GM12874 (cell line): ENCODE data around the gene C1orf210.

Source experiments
- CTCF ChIP-seq: IDR thresholded peaks from 2 replicates; pipeline ENCODE4 v1.5.1; 2011; ENCODE audit warnings: low read depth, mild to moderate bottlenecking, control low read depth, low read length, moderate library complexity; ENCODE audit not compliant: insufficient read depth

Gene C1orf210

GRCh38 chr1:43324810-43325209 lies 39.4 kb upstream of the C1orf210 start:
- TF ChIP-seq CTCF, result no peak

GRCh38 chr1:43322506-43322905 lies 37.1 kb upstream of the C1orf210 start:
- no peak for TF ChIP-seq CTCF

GRCh38 chr1:43321331-43321891 lies 36.0 kb upstream of the C1orf210 start:
- TF ChIP-seq CTCF, result no peak

DNA sequence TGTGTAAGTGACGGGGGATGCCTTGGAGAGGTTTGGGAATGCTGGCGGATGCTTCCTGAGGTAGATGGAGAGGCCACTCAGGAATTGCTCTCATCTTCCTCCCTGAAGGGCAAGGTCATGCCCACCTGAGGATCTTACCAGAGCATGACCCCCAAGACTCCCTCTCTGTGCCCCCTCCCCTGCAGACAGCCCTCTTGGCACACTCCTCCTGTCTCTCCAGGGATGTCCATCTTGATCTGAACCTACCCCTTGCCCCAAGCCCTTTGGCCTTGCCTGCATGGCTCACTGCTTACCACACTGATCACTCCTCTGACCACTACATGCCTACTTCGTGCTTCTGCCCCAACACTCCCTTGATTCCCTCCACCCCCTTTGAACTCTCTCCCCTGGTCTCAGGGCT lies 34.4 kb upstream of the C1orf210 start:
- TF ChIP-seq CTCF, result no peak

DNA sequence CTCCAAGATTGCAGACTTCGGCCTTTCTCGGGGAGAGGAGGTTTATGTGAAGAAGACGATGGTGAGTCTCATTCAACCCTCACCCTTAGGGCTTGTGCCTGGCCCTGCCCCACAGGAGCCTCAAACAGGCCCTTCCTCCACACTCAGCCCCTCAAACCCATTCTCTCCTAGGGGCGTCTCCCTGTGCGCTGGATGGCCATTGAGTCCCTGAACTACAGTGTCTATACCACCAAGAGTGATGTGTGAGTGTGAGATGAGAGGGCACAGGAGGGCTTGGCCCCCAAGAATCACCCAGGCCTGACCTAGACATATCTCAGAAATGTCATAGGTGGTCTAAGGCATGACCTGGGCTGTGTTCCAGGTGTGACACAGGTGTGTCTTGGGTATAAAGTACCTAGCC lies 33.9 kb upstream of the C1orf210 start:
- no peak for TF ChIP-seq CTCF

DNA sequence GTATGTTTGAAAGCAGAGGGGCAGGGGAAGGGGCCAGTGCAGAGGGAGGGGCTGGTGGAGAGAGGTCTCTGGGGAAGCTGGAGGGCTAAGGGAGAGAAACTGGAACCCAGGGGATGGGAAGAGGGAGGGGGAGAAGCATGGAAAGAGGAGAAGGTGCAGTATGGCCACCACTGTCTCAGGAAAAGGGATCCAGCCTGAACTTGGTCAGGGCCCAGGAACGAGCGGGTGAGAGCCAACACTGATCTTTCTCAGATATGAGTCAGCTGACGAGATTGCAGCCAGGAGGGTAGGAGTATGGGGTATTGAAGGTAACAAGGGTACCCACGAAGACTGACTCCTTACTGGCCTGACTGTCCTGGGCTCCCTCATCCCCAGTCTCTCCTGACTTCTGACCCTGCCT lies 33.5 kb upstream of the C1orf210 start:
- TF ChIP-seq CTCF, result no peak

- TF ChIP-seq CTCF, result no peak
These were observed 32.6 kb upstream of the C1orf210 start for GRCh38 chr1:43317817-43318471.
